GM03348 (cell line): ENCODE results near the gene CTTN.
A peak's percentile ranks its signal among the peaks of the same experiment; 100 is the strongest.
"Not testable (repeated sequence)": the region's sequence is repeated elsewhere in the genome, so short reads cannot be mapped to it uniquely, and the experiment has no call there.

Experiments
- DNase-seq: peaks from one replicate; pipeline ENCODE4 v3.0.0; 2012; ENCODE audit warnings: low spot score

The CTTN gene

GRCh38 chr11:70381872-70382861 lies 16.2 kb upstream of the CTTN start:
- DNase-seq = peak; percentile 77

- DNase-seq = no peak
Observed at GRCh38 chr11:70383664-70384565, 14.4 kb upstream of the CTTN start.

- no peak for DNase-seq
Observed at GRCh38 chr11:70384566-70385152, 13.7 kb upstream of the CTTN start.

GRCh38 chr11:70387564-70387963 lies 10.8 kb upstream of the CTTN start:
- DNase-seq = no peak

GRCh38 chr11:70389201-70389600 lies 9.1 kb upstream of the CTTN start:
- no peak for DNase-seq

GRCh38 chr11:70390882-70391281 lies 7.4 kb upstream of the CTTN start:
- DNase-seq = not testable (repeated sequence)

GRCh38 chr11:70394211-70394950 lies 3.9 kb upstream of the CTTN start:
- DNase-seq = no peak

- no peak for DNase-seq
Observed at GRCh38 chr11:70397336-70397982, 870 bp upstream of the CTTN start.

GRCh38 chr11:70398834-70399680 lies 728 bp downstream of the CTTN start:
- DNase-seq = peak; percentile 25

GRCh38 chr11:70399681-70400112 lies 1.4 kb downstream of the CTTN start:
- DNase-seq = peak; percentile 97

GRCh38 chr11:70400643-70401042 lies 2.3 kb downstream of the CTTN start:
- DNase-seq = no peak

GRCh38 chr11:70402016-70402415 lies 3.7 kb downstream of the CTTN start:
- DNase-seq = no peak

GRCh38 chr11:70402685-70403084 lies 4.4 kb downstream of the CTTN start:
- no peak for DNase-seq

- no peak for DNase-seq
Observed at GRCh38 chr11:70404244-70404643, 5.9 kb downstream of the CTTN start.

GRCh38 chr11:70405679-70406395 lies 7.5 kb downstream of the CTTN start:
- DNase-seq = no peak

- DNase-seq = no peak
Observed at GRCh38 chr11:70407121-70407520, 8.8 kb downstream of the CTTN start.

GRCh38 chr11:70407814-70408213 lies 9.5 kb downstream of the CTTN start:
- DNase-seq = no peak

- not testable (repeated sequence) for DNase-seq
Observed at GRCh38 chr11:70408326-70408725, 10.0 kb downstream of the CTTN start.

- DNase-seq = no peak
Observed at GRCh38 chr11:70409437-70409836, 11.1 kb downstream of the CTTN start.
